ENCODE results near the gene NCAM1.
"Not testable (repeated sequence)": the region's sequence is repeated elsewhere in the genome, so short reads cannot be mapped to it uniquely, and the experiment has no call there.

NCAM1 gene

DNA sequence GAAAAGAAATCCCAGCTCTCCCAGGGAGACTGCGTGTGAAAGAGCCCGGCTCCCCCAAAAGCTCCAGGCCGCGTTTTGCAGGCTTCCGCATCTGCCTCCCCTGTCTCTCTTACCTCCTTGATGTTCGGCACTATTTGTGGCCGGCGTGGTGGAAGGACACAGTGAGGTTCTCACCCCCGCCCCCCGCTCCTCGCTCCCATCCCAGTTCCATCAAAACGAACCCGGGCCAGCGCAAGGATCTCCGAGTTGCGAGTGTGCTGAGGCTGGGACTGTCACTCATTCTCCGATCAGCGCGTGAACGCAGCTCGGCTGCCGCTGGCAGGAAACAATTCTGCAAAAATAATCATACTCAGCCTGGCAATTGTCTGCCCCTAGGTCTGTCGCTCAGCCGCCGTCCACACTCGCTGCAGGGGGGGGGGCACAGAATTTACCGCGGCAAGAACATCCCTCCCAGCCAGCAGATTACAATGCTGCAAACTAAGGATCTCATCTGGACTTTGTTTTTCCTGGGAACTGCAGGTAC, at the start of gene NCAM1:
TSS of gene NCAM1 (plus strand) at position 275 of the 523 bp plus-strand sequence.
- DNase-seq (ENCODE audit: low spot score), result peak; percentile 16

DNA sequence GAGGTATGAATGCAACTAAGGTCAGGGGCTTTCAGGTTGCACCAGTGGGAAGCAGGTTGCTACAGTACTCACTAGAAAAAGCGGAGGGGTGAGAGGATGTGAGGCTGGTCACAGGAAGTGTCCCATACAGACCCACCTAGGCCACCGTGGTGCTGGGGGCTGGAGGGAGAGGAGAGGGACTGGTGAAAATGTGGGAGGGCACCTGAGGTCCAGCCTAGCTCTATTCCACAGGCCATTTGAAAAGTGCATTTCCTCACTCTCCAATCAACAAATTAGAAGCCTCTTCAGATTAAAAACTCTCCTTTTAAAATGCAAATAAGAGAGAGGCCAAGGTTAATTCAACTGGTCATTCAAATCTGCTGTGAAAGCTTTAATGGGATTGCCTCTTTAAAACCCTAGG, 38.6 kb upstream of the NCAM1 start:
- no peak for DNase-seq (ENCODE audit: low spot score)

DNA sequence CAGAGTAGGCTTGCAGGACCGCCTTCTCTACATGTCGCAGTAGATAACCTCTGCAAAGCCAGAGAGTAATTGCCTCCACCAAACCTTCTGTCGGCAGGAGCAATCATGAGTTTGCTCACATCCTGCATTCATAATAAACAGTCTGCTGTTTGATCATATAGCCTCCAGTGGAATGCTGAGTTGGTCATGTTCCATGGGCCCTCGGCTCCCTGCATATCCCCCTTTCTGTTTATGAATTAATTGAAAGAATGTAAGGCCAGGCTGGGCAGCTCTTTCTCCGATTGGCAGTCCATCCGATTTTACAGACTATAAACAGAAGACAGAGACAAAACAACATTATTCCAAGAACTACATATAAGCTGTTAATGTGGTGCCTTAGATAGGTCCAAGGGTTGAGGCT, 36.4 kb upstream of the NCAM1 start:
- not testable (repeated sequence) for DNase-seq (ENCODE audit: low spot score)

DNA sequence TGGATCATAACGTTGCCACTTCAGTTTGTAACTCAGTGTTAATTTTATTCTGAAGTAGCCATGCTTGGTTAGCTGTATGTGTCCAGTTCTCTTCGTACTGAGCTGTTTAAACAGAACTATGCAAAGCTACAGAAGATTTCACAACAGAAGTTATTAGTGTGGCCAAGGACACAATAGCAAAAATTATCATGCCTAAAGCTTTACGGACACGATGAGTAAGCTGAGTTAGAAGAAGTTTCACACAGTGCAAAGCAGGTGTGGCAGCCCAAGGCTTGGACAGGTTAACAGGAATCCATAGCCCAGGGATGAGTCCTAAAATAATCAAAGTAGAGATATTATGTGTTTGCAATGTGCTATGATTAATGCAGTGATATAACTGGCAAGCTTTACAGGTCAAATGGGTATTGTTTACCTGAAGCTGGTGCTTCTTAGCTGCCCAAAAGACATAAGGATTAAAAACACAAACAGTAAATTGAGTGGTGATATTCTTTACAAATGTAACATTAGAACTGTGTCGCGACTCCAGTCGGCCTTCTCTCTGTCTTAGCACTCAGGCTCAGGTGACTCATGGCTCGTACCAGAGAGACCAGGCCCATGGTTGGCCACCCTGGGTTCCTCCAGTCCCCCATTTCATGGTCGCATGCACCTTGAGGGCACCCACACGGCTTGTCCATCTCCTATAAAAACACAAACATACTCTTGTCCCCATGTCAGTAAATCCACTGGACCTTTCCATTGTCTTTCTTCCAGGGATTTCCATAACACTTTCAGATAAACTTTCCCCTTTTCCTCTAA, 35.5 kb upstream of the NCAM1 start:
- no peak for DNase-seq (ENCODE audit: low spot score)

DNA sequence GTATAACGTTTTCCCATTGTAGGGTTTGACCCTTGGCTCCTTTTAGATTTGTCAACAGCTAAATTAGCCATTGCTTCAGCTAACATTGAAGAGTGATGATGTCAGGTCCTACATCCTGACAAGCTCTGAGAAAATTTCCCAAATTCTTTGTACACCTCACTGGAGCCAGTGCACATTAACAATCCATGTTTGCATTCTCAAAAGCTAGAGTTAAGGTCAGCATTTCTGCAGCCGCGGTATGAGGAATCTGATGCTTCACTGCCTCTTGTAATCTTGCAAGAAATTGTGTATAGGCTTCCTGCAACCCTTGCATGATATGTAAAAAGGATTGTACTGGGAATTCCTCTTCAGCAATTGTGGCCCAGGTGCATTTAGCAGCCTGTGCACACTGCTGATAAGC, 33.1 kb upstream of the NCAM1 start:
- no peak for DNase-seq (ENCODE audit: low spot score)

DNA sequence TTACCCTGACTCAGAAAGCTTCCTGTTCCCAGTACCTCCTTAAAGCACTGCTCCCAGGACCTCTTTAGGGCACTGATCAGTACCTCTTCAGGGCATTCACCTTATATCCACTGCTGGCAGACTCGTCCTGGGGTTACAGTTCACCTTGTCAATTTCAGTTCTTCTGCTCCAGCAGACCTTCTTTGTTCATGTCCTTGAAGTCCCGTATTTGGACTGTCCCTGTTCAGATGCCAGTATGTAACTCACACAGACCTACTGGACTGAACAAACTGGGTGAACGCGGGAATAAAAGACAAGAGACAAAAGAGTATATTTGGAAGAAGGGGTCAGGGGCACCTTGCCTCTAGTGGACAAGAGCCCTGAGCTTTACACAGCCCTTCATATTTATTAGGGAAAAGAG, 31.8 kb upstream of the NCAM1 start:
- no peak for DNase-seq (ENCODE audit: low spot score)

DNA sequence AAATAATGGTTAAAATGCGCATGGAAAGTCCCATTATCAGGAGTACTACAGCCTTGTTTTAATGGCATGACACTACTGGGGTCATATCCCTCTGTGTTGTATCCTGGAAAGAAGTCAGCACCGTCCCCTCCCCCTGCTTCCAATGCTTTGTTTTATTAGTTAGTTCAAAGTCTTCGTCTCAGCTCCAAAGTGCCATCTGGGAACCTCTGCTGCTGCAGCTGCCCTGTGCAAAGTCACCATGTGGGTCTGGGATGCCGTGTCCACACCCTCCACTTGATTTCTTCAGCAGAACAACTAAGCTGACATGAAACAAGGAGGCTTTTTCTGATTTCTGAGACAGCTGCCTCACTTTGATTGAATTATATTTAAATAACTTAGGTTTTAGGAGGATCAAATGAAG, 29.5 kb upstream of the NCAM1 start:
- DNase-seq (ENCODE audit: low spot score), result no peak

DNA sequence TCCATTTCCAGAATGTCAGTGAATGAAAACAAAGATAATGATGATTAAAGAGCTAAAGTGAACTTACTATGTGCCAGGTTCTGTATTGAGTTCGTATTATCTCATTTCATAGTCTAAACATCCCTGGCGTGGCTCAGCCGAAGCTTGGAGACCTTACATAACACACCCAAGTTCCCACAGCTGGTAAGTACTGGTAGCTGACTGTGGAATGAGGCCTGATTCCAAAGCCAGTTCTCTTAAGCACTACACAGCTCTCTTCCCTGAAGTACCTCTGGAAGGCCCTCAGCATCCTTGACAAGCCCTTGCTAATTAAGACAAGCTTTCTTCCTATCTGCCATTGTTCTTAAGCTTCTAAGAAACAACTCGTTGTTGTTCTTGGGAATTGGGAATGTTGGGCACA, 28.6 kb upstream of the NCAM1 start:
- no peak for DNase-seq (ENCODE audit: low spot score)

DNA sequence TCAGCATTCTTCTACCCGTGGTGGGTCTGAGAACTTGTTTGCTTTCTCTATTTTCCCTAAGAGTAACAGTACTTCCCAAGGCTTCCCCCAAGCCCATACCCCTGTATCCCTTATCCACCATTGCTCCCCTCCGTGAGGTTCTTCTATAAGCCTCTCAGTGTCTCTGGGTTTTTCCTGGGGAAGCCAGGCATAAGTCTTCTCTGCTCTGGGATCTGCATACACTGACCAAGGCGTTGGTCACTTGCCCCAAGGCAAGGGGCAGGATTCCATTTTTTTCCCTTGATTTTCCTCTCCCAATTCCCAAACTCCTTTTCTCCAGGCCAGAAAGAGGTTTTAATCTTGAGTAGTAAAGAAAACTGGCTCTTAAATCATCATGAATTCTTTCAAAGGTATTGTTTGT, 27.2 kb upstream of the NCAM1 start:
- DNase-seq (ENCODE audit: low spot score), result no peak

DNA sequence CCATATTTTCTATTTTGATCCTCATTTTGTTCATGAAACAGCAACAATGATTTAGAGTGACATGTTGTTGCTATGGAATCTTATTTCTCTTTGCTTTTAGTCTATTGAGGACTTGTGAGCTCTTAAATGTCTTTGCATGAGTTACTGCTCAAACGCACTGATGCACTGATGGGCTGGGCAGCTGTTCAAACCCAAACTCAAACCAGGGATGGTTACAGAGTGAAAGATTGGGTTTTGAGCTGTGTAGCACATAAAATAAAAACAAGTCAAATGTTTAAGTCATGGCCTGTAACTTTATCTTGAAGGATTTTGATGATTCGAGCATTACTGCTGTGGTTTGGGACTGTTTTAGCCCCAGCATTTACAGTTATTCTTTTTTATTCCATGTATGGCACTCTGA, 20.1 kb upstream of the NCAM1 start:
- no peak for DNase-seq (ENCODE audit: low spot score)

DNA sequence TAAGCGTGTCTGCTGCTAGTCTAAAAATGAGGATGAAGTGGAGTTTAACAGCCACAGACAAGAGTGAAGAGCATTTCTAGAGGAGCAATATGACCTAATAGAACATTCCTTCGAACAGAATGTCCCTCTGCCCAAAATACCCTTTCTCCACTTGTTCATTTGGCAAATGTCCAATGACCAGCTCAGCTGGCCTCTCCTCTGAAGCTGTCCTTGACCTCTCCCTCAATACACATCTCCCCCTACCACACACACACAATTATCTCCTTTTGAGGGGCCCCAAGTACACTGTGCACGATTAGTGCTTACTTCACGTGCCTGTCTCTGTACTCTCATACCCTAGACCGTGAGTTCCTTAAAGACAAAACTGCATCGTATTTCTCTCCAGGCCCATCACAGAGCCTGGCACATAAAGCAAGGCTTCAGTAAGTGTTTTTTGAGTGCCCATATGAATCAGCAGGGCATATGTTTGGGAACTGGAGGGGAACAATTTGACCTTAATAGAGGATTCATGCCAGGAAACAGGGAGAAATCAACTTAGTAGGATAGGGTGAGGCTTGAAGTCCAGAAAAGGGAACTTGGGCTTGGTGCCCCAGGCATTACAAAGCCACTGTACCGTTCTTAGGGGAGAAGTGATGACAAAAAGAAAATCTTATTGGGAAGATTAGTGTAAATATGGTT, 18.1 kb upstream of the NCAM1 start:
- DNase-seq (ENCODE audit: low spot score), result no peak

DNA sequence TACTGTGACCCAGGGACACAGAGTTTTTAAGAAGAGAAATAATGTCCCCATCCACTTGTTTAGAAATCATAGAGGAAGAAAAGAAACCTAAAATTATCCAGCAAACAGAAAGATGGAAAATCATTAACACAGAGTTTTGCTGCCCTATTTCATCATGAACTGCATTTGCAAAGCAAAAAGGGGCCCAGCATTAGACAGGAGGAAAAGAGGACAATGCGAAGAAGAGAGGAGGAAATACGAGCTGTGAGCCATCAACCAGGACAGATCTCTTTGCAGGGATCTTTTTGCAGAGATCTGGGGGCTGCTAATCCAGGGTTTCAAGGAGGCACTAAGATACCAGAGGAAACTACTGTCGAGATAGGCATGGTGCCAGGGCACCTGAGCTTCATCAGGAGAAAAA, 14.4 kb upstream of the NCAM1 start:
- no peak for DNase-seq (ENCODE audit: low spot score)

DNA sequence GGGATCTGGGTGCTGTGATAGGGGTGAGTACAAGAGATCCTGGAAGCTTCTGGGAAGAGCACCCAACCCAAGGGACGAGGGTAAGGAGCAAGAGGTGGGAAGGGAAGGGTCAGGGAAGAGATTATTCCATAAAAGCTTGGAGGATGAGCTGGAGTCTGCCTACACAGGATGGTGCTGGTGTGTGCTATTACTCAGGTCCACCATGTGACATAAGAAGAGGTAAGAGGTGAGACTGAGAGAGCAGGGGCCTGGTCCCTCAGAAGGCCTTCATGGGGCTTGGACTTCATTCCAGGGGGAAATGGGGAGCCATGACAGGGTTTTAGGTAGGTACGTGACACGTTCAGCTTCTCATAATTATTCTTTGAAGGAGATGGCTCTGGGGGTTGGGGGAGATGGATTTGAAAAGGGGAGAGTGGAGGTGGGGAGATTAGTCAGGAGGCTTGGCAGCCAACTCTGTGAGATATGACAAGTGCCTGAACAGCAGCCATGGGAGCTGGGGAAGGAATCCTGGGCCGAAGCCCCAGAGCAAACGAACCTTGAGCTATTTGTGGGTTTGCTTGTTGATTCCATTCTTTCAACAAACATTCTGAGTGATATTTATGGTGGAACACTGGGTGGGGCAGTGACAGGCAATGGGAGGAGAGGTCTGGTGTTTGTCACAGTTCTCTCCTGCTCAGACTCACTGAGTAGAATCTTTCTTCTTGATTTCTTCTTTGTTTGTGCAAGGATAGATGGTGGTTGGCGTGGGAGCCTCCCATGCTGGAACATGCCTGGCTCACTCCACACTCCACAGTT, 11.2 kb upstream of the NCAM1 start:
- DNase-seq (ENCODE audit: low spot score), result no peak

DNA sequence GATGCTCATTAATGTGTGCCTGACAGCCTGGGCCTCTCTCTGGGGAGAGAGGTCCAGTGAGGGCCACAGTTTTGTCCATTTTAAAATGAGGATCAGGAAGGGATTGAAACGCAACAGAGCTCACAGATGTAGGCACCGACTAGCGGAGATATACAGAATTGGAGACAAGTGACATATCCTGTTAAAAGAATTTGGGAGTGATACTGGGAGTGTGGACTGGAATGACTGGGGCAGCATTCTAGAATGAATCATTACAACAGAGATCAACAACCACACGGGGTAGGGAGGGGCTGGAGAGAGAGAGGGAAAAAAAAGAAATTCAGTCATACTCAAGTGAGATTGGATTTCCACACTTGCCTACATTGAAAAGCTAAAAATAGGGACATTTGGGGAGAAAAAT, 2.5 kb upstream of the NCAM1 start:
- no peak for DNase-seq (ENCODE audit: low spot score)

DNA sequence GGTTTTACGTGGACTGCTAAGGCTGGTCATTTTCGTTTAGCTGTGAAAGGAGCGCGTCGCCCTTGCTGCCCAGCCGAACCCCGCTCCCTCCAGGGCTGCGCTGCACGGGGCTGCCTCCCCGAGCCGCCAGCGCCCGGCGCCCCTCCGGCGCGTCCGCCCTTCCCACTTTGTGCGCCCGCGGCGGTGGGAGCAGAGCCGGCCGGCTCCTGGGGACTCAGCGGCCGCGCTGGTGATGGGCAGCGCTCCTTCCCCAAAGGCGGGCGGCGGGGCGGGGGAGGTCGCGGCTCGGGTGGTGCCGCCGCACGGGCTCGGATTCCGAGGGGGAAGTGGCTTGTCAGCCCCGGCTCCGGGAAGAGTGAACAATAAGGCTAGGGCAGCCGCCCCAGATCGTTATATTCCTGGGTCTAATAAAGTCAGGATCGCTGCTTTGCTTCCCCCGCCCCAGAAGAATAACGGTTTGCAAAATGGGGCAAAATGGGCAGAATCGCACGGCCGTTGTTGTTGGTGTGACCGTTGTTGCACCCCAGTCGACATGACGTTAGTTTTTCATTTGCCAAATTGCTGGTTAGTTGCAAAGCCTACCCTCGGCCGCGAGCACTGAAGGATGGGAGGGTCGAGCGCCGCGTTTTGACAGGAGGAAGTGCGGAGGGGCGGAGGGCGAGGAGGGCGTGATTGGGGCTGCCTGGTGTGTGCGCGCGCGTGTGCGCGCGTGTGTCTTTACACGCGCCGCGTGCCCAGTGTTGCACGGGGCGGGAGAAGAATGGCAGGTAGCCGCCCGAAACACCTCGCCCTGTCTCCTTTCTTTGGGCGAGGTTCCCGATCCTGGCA, 745 bp downstream of the NCAM1 start:
- DNase-seq (ENCODE audit: low spot score), result no peak

DNA sequence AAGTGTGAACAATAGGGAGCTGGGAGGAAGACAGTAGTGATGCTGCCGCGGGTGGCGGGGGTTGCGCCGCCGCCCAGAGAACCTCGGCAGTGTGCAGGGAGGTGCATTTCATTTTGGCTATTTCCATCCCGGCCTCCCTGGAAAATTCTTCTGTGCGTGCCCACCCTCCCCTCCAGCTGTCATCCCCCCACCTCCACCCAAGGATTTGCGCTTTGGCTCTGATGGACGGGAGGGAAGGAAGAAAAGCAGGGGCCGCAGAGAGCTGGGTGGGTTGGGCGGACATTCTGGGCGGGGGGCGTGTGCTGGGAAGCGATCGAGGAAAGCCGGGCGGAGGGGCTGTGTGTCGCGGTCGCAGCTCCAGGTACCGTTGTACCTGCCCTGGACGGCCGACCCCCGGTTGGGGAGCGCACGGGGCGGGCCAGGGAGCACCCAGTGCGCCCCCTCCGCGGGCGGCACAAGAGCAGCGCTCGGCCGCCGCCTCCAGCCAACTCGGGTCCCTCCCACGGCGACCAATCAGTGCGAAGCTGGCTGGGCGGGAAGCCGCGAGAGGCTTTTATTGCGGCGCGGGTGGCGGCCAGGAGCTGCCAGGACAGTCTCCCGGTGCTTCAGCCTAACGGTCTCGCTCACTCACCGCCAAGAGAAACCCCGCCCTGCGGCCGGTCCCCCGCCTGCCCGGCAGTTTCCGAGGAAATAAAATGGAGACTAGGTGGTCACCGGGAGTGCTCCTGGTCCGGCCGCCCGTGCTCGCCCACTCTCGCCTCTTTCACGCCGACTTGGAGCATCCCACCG, 1.6 kb downstream of the NCAM1 start:
- DNase-seq (ENCODE audit: low spot score), result no peak

DNA sequence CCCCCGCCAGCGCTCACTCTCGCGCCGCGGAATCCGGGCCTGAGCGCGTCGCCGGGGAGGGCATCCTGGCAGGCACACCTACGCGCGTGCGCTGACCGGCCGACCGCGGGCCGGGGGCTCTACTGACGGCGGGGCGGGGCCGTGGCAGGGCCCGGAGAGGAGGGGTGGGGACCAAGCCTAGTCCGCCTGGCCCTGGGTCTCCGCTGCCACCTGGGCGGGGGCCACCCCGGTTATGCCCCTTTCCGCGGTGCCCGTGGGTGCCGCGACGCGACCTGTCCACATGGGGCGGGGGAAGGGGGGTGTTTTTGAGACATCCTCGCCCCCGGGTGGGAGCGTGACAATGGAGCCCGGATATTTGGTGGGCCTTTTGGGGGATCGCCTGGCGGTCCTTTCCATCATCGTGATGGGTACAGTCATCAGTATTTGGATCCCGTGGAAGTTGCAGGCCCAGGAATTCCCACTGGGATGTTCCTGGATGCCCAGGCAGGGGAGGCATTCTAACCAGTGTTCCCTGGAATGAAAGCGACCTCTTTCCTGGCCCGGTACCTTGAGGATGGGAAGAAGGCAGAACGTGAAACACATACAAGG, 2.2 kb downstream of the NCAM1 start:
- no peak for DNase-seq (ENCODE audit: low spot score)

DNA sequence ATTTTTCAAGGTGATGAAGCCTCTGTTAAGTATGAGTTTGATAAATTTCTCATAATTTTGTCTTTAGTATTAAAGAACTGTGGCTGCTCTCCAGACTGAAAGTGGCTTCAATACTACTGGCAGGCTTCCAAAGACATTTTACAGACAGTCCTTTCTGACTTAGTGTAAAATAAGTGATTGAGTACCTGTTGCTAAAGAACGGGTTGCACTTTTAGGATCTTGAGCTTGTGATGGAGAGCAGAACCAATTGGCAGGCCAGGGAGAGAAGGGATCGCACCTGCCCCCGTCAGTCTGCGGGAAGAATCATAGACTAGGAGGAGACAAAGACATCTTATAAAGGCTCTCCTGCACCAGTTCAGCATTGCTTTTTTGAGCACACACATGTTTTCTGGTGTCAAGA, 4.4 kb downstream of the NCAM1 start:
- DNase-seq (ENCODE audit: low spot score), result no peak

DNA sequence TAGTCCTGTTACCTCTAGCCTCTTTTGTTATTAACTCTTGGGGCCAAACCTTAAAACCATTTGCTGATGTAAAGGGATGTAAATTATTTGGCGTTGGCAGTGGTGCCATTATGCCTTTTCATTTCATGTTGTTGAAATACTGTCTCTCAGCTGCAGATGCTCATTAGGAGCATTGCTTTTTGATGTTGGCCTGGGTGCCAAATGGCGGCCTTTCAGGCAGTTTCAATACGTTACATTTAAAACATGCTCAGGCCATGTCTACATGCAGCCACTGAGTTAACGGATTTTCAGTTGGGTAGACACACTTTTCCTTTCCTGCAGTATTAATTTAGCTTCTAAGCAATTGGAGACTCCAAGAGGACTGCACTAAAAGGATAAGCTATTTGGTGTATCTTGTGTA, 5.3 kb downstream of the NCAM1 start:
- no peak for DNase-seq (ENCODE audit: low spot score)

DNA sequence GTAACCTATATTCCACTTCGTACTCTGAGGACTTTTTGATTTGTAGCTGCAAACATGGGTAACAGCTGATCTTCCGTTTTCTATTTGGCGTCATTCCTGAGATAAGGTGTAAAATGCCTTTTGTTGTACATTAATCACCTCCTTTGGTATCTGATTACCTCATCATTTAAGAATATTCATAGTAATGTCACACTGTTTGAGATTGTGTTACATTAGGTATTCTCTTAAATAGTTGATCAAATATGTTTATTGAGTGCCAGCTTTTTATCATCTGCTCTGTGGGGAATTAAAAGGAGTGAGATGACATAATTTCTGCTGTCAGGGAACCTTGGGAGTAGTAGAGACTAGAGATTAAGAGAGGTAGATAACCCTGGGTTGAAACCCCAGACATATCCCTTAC, 5.9 kb downstream of the NCAM1 start:
- DNase-seq (ENCODE audit: low spot score), result no peak

All from germinal center (tissue), 1 donor.